Stimulated activated CD4-positive, alpha-beta T cell treated with anti-CD3 and anti-CD28 coated beads, Interleukin-2, amount 100 ng/mL, for 48 hours (primary cell): ENCODE results near the gene BIK.
"Not testable (repeated sequence)": the region's sequence is repeated elsewhere in the genome, so short reads cannot be mapped to it uniquely, and the experiment has no call there.

Source experiments
- DNase-seq, 2 donors: peaks; one replicate each; pipeline ENCODE4 v3.0.0-alpha.2; 2020

BIK gene

GRCh38 chr22:43104950-43105349 lies 5.6 kb upstream of the BIK start:
- not testable (repeated sequence) for DNase-seq

GRCh38 chr22:43106302-43106701 lies 4.2 kb upstream of the BIK start:
- no peak for DNase-seq

DNA sequence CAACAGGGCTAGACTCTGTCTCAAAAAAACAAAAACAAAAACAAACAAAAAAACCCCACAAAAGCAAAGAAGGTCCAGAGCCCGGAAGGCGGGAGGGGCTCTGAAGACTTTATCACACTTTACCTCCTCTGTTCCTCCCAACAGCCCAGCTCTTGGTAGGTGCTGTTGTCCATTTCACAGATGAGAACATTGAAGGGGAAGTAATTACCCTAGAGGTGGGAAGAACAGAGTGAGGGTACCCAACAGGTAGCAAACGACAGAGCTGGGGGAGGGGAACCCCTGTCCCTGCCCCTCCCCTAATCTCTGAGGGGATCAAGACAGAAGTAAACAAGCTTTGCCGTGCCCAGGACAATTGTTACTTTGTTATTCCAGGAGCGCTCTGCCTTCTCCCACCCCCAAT lies 1.0 kb upstream of the BIK start:
- DNase-seq: no peak

DNA sequence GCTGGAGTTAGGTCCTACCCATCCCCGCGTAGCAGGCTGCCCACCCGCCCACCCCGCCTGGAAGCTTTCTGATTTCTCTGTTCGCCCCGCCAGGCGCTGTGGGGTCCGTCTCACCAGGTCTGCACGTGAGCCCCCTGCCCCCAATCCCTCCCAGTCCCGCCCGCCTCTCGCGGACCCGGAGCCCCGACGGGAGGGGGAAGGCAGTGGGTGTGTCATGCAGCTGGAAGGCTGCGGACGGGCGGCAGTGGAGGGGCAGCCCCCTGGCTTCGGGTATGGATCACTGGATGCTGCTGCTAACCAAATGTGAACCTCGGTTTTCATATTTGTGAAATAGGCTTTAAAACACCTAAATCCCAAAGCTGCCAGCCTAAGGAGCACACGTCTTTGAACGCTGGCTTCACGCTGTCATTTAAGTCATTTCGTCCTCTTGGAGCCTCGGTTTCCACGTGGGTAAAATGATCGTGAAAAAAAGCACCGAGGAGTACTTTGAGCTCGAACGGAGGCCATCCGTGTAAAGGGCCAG lies 568 bp upstream of the BIK start:
- no peak for DNase-seq

GRCh38 chr22:43110927-43111623 lies 525 bp downstream of the BIK start:
- DNase-seq: peak in 1 of 2 donors; percentile 27

DNA sequence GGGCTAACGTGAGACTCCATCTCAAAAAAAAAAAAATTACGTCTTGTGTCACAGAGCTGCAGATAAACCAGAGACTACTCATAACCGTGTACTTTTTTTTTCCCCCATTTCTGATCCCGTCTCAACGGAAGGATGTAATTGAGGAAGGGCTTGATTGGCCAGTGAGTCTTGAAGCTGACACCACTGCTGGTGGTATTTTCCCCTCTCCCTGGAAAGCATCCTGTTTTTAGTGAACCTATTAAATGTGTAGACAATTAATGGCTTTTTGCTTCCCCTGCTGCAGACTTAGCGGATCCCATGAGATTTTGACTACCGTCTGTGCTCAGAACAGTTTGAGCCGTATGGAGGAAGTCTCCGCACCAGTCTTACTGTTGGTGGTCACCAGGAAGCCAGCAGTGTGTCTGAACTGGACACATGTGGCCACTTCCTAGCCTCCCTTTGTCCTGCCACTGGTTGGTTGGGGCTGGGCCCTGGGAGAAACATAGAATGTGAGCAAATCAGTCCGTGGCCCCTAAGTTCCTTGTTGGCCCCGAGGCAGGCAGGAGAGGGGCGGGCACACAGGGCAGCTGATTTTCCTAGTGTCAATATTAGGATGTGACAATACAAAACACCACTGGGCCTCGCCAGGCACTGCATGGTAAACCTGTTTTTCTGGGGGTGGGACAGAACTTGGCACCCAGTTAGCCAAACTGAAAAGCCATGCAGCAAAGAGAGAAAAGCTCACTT lies 3.1 kb downstream of the BIK start:
- no peak for DNase-seq

DNA sequence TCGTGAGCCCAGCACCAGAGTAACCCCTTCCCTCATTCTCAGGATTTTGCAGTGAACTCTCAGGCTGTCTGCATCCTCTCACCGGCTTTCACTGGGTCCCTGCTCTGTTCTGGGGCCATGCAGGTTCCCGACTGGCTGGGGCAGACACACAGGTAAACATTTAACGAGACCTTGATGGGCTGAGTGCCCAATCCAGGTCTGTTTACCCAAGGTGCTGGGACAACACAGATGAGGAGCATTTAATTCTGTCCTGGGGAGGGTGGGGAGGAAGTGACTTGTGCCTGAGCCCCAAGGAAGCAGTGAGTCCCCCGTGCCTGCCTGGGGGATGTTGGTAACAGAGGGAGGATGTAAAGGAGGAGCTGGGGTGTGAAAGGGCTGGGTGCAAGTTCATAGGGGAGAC lies 4.4 kb downstream of the BIK start:
- no peak for DNase-seq

- DNase-seq: no peak
Measured at GRCh38 chr22:43116932-43117331, 6.4 kb downstream of the BIK start.

- DNase-seq: no peak
Measured at GRCh38 chr22:43118024-43118849, 7.7 kb downstream of the BIK start.

DNA sequence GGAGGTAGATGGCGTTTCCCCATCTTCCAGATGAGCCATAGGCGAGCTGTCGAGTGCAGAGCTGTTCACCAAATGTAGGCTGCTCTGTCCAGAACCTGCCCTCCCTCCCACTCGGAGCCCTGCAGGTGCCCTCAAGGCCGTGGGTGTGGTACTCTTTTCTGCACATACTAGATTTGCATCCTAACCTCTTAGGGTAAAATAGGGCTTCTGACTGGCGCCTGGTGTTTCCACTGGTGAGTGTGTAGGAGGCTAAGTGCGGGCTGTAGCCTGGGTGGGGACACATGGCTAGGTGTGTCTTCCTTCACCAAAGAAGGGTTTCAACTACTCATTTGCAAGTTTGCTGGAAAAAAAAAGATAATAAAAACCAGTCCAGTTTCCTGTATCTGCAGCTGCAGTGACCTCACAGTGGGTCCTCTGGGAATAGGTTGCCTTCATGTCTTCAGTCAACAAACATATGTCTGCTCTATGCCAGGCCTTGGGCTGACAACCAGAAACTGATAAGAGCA lies 8.5 kb downstream of the BIK start:
- no peak for DNase-seq

DNA sequence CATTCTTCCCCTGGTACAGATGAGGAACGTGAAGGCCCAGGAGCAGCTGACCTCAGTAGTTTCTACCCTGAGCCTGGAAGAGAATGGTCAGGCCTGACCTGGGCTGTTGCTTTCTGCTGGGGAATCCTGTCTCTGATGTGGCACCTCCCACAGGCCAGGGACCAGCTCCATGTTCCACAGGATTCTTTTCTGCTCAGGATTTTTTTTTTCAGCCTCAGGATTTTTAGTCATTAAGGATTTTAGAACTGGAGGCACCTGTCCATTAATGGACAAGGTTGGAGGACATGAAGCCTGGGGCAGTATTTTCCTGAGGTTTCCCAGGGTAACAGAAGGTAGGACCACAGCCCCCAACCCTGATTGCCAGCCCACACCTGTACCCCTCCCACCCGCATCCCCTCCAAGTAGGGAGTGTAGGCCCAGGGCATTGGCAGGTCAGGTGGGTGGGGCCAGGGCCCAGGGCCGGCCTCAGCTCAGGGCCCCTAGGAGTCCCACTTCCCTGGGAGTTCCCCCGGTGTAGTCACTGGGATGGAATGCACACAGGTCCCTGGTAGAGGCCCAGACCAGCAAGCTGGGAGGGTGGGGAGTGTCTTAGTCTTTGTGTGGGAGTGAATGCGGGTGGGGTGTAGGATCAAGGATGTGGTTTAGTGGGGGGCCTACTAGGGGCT lies 16.1 kb downstream of the BIK start:
- DNase-seq: no peak

GRCh38 chr22:43127166-43127908 lies 16.8 kb downstream of the BIK start:
- no peak for DNase-seq

- DNase-seq: no peak
Measured at GRCh38 chr22:43128116-43128515, 17.6 kb downstream of the BIK start.

GRCh38 chr22:43128928-43129424 lies 18.4 kb downstream of the BIK start:
- no peak for DNase-seq

DNA sequence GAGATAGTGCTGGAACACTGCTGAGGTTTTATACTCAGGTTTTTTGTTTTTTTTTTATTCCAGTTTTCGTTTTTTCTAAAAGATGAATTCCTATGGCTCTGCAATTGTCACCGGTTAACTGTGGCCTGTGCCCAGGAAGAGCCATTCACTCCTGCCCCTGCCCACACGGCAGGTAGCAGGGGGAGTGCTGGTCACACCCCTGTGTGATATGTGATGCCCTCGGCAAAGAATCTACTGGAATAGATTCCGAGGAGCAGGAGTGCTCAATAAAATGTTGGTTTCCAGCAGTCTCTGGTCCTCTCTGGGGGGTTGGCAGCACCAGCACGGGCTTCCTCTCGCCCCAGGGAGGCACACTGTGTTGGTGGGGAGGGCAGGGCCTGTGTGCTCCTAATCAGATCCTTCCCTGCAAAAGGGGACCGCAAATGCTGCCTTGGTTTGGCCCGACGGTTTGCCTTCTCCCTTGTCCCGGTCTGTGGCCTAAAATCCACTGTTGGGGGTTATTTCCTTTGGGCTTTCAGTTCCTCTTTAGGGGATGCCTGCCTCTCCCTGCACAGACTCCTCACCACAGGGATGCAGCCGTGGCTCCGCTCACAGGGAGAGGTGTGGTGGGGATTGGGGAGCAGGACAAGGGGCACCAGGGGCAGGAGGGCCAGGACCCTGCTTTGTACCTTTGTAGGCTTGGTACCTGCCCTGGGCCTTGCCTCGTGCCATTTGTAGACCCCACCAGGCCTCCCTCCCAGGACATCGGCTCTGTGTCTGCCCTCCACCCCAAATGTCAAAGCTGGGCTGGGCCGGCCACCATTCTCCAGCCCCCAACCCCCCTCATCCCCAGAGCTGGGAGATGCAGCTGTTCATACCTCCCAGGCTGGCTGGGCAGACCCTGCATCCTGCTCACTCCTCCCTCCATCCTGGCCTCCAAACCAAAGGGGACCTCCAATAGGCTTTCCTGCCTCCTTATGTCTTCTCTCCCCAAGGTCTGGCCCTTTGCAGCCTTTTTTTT lies 19.2 kb downstream of the BIK start:
- no peak for DNase-seq

DNA sequence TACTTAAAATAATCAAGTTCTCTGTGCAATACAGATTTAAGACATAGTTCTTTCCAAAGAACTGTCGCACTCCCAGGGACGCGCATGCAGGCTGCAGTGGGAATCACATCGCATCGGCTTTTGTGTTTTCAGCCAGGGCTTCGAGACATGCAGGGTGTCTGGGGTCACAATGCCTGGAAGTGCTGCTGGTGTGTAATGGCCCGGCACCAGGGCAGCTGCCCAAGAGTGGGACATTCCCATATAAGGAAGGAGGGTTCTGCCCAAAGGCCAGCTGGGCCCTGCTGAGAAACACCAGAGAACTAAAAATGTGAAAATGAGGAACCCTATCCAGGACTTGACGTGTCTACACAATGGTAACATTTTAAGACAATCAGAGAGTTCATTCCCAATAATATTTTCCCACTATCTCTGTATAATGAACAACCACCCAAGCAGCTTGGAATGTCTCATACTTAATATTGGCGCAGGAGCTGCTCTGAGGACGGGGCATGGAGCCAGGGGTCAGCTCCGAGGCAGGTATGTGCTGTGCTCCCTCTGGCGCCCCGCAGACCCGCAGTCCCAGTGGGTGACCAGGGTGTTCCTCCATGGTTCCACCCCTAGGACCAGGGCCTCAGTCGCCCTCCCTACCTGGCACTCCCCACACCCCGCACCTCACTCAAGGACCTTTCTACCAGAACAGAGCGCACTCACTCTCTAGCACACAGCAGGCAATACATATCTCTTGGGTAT lies 21.4 kb downstream of the BIK start:
- DNase-seq: no peak

DNA sequence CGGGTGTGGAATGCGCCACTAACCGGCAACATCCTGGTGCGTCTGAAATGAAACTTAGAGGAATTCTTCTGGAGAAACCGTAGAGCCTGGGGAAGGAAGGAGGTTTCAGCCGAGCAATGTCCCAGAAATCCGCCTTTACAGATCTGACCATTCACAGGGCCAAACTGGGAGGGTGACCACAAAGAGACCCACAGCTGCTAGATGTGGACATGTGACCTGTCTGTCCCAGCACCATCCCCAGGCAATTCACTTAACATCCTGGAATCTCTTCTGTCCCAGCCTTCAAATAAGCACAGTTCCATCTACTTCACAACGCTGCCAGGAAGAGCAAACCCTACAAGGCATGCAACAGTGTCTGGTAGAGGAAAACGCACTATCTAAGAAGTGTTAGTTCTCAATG lies 22.9 kb downstream of the BIK start:
- no peak for DNase-seq

- no peak for DNase-seq
Measured at GRCh38 chr22:43134553-43134952, 24.0 kb downstream of the BIK start.

- DNase-seq: no peak
Measured at GRCh38 chr22:43135565-43135964, 25.0 kb downstream of the BIK start.

- DNase-seq: peak in 1 of 2 donors; percentile 14
Measured at GRCh38 chr22:43136255-43136654, 25.7 kb downstream of the BIK start.
